Activated B cell treated with CpG ODN at 0.5 μM for 24 hours (primary cell): ENCODE results near the gene HACD1. TPM values are rescaled to one million over a fixed set of nuclear protein-coding genes. Genes with fewer than 3 reads are reported as not detected.

Experiments
- ATAC-seq: fragments of 200-7000 bp; cut with Tn5 transposase; one replicate; pipeline ENCODE4 v1.10.0; 2021; ENCODE audit warnings: low read depth, mild to moderate bottlenecking, moderate library complexity
- CTCF ChIA-PET: fragments of 350-600 bp; sonication (Branson Sonifier 250); formaldehyde crosslinking; loops from one replicate; lab custom pipeline; 2021; ENCODE audit warnings: antibody characterized with exemption; lab: Charles Lee
- POLR2A ChIA-PET: fragments of 350-600 bp; sonication (Branson Sonifier 250); formaldehyde crosslinking; loops from one replicate; lab custom pipeline; 2021; ENCODE audit warnings: antibody characterized with exemption; lab: Charles Lee
- DNase-seq: peaks from one replicate; pipeline ENCODE4 v3.0.0; 2022
- H3K27ac Mint-ChIP-seq: one replicate; pipeline ENCODE4 v1.8.0; 2020; ENCODE audit warnings: mixed read lengths
- H3K27me3 Mint-ChIP-seq: one replicate; pipeline ENCODE4 v1.8.0; 2021; ENCODE audit warnings: mixed read lengths
- H3K36me3 Mint-ChIP-seq: one replicate; pipeline ENCODE4 v1.8.0; 2021; ENCODE audit warnings: low read depth, mixed read lengths
- H3K4me1 Mint-ChIP-seq: one replicate; pipeline ENCODE4 v1.8.0; 2021; ENCODE audit warnings: mixed read lengths
- H3K4me3 Mint-ChIP-seq: one replicate; pipeline ENCODE4 v1.8.0; 2020; ENCODE audit warnings: mild to moderate bottlenecking, mixed read lengths
- H3K9me3 Mint-ChIP-seq: one replicate; pipeline ENCODE4 v1.8.0; 2020; ENCODE audit warnings: mixed read lengths
- CTCF ChIP-seq: fragments of 200-600 bp; IDR thresholded peaks from one replicate; pipeline ENCODE4 v1.8.0; 2022; ENCODE audit warnings: antibody characterized with exemption, mild to moderate bottlenecking
- intact Hi-C: fragments of 100-400 bp; cut with micrococcal nuclease; formaldehyde crosslinking; loops from one replicate; pipeline ENCODE4 v1.15.1; 2024
- total RNA-seq: library from RNA; stranded (reverse); gene quantifications from 2 replicates; pipeline ENCODE4 v1.2.3, GENCODE V29; 2022

Gene HACD1
- total RNA-seq, 1 donor from 2014 or later = 1.8 TPM

GRCh38 chr10:17547060-17547459, 70.1 kb downstream of the HACD1 start:
- Mint-ChIP-seq H3K36me3 (no peaks in the 10 kb centered on the region), H3K4me3 (no peak overlapping the region), H3K27me3 (peaks cover 3% of the 10 kb centered on the region), H3K27ac (no peak overlapping the region), H3K4me1 (no peaks in the 10 kb centered on the region), H3K9me3 (no peaks in the 10 kb centered on the region)
- POLR2A ChIA-PET = no interaction called here
- intact Hi-C loops = no loop called here
- CTCF ChIA-PET = no interaction called here
- TF ChIP-seq CTCF = no peak
- DNase-seq (no peak), ATAC-seq (no peak)

DNA sequence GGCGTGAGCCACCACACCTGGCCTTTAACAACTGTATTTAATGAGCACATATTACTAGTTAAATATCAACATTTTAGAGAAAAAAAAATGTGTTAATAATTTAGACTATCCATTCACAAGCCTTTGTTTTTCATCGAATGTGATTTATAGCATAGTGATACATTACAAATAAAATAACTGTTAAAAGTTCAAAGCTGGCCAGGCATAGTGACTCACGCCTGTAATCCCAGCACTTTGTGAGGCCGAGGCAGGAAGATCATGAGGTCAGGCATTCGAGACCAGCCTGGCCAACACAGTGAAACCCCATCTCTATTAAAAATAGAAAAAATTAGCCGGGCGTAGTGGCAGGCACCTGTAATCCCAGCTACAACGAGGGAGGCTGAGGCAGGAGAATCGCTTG, 72.7 kb downstream of the HACD1 start:
- Mint-ChIP-seq H3K9me3 (peaks cover 2% of the 10 kb centered on the region), H3K27me3 (peaks cover 3% of the 10 kb centered on the region), H3K36me3 (no peaks in the 10 kb centered on the region), H3K4me3 (no peak overlapping the region), H3K4me1 (no peaks in the 10 kb centered on the region), H3K27ac (no peak overlapping the region)
- no peak for ATAC-seq
- ChIA-PET POLR2A (no interaction called here), CTCF (no interaction called here)
- intact Hi-C loops = no loop called here
- TF ChIP-seq CTCF = no peak
- no peak for DNase-seq

Other genes starting within 250 kb of the HACD1 start
- gene ST8SIA6, start 162.8 kb downstream of the HACD1 start, total RNA-seq = 0.13 TPM in 1 of 2 replicates, not detected in the other
- 25.5 and 28.7 TPM in 2 replicates for gene STAM, start 26.8 kb upstream of the HACD1 start, total RNA-seq
- 0.09 and 0.10 TPM in 2 replicates for gene TMEM236, start 134.8 kb upstream of the HACD1 start, total RNA-seq
- gene MRC1, start 192.0 kb upstream of the HACD1 start, total RNA-seq = 0.11 and 0.15 TPM in 2 replicates